HG02642 (cell line): ENCODE data around the gene NRP2.

Source experiments
- ATAC-seq: cut with Tn5 transposase; IDR thresholded peaks from one replicate; pipeline ENCODE4 v1.9.1; 2021; ENCODE audit warnings: mild to moderate bottlenecking; ENCODE audit not compliant: unreplicated experiment, poor library complexity

NRP2 gene

DNA sequence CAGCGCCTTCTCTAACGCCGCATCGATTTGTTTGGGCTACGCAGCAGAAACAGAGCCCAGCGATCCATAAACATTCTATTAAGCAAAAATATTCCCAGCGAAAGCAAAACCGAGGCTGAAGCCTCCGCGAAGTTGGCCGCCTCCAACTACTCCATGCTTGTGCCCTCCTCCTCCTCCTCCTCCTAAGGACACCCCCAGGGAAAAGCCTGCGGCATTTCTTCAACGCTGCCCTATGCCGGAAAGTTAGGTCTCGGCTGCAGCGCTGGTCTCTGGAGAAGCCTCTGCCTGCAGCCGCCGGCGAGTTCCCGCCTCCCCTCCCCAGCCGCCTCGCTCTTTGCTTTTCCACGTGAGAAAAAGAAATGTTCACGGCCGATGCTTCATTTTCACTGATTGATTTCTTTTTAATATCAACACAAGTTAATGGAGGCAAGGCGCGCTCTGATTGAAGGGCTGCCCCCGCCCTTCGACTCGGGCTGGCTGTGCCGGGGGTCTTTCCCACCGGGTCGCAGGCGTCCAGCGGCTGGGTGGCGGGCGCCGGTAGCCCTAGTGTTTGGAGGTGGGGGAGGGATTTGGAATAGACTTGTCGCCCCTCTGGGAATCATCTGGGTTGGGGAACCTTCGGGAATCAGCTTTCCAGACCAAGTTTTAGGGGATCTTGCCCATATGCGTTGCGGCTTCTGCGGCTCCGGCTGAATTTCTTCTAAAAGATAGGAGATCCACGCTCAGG is 3.9 kb downstream of the NRP2 start:
- ATAC-seq: no peak

DNA sequence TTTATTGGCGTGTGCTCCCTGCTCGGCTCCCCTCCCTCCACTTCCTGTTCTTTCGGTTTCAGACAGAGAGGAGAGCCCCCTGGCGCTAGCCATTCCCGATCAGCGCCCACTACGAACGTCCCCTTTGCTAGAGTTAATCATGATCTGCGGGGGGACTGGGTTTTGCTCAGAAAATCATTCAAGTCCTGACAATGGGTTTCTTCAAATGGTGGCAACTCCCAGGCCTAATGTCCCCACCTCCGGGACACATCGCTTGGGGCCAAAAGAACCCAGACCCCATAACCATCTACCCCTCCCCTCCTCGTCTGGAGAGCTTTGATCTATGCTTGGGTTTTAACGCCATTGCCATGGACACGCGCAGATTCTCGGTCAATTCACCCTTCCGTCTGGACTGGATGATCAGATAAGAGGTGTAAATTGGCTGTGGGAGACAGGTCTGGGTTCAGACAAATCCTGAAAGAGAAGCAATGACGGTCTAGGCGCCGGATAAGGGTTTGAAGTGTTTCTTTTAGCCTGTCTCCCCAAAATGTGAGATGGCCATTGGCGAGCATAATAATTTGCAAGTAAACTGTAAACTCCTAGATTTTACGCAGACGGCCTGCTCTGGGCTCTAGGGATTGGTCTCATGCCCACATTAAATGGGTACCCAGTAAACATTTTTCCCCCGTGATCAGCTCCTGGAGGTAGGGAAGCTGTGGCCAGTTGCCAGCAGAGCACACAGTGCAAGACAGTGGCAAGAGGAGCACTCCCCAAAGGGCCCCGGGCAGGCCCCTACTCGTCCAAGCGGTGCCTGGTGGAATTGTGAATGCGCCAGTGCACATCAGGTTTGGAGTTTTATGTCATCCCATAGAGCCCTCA is 4.7 kb downstream of the NRP2 start:
- ATAC-seq: no peak

DNA sequence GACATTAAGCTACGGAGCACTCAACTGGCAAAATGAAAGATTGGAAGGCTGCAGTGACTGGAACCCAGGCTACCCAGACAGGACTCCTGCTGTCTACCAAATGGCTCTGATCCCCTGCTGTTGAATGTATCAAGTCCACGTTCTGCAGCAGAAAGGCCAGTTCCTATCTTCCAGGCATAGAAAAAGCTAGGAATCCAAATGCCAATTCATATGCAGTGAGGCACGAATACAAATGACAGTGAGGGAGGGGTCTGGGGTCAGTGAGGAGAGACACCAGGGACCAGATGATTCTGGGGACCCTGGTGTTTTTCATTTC is 5.3 kb downstream of the NRP2 start:
- ATAC-seq: no peak

DNA sequence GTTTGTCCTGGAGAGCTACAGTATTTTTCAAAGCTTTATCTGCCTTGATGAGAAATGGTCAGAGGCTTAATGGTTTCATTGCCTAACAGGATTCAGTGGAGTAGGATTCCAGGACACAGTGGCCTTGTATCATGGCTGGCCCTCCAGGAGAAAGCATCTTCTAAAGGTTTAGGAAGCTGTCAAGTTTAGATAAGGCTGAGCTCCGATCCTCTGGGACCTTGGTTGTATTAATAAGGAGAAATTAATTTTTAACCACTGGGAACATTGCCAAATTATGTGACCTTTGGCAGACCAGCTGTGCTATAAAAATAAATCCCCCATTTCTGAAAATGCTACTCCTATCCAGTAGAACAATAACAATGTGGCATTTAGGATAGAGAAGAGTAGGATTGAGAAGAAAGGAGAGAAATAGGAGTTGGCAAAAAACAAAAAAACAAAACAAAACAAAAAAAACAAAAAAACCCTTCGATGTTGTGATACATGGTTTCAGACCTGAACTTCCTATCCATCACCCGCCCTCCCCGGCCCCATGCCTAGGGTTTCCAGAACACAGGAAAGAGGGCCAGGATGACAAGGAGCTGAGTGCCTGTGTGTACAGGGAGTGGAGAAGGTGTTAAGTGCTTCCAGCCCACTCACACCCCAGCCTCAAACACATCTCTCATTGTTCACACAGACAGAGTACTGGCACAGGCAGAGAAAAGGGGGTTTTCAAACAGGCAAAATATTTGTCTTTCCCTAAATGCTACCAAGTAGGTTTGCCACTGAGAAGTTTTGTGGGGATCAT is 6.3 kb downstream of the NRP2 start:
- no peak for ATAC-seq

DNA sequence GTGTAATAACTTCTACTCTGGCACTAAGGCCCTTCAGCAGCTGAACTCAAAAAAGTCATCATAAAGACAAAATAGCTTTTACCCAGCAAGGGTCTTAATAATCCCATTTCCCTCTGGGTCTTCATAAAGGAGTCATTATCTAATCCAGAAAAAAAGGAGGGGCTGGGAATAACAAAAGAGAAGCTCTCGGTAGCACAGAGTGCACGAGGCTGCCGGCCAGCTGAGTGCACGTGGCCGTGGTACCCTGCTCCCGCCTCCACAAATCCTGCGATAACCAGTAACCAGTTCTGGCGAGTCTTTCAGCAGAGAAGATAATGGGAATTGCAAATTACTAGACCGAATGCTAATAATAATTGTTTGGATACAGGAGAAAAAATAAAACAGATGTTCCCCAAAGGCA is 7.5 kb downstream of the NRP2 start:
- no peak for ATAC-seq

DNA sequence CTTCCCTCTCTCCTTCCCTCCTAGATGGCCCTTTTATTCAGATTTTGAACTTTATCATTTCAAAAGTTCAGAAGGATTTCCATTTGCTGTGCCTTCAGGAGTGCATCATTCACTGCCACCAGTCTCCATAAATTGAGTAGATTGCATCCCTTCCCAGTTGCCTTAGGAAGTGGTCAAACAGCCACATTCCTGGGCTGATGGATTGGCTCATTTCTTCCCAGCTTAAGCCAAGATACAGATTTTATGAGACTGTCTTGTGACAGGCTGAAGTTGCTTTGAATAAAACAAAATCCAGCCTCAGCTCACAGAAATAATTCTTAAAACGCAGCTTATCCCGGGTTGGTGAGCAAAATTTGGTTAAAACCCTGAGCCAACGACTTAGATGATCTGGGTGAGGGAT is 9.8 kb downstream of the NRP2 start:
- no peak for ATAC-seq

DNA sequence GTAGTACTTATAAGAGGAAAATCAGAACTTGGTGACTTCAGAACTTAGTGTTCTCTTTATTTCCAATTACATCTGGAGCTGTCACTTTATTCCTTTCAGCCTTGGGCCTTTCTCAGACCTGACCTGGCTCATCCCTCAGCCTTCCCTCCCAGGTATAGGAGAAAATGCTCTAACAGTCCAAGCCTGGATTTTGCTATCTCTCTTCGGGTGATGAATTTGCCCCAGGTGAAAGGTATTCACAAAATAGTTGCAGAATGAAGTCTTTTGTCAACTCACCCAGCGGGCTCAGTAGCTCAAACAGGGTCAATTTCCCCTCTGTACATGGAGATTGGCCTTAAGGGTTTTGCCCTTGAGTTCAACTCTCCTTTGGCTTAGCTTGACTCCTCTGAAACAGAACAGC is 12.0 kb downstream of the NRP2 start:
- no peak for ATAC-seq

DNA sequence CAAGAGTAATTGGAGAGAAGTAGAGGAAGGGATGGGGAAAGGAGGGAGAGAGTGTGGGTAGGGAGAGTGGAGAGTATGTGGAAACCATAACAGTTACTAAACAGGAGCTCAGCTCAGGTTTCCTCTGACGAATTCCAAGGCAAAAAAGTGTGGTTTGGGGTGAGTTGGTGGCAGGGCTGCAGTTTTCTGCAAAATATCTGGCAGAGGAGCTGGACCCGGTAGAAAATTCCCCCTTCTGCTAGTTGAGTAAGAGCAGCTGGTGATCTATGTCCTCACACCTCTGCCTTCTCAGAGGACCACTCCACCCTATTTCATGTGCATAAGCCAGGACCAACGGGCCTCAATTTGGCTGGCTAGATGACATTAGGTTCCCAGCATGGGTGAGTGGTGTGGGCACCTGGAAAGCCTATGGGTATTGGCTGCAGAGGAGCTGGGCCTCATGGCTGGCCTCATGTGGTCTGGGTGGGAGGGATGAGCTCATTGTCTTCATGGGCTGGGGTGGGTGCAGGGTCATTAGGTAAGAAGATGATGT is 13.2 kb downstream of the NRP2 start:
- ATAC-seq: no peak

DNA sequence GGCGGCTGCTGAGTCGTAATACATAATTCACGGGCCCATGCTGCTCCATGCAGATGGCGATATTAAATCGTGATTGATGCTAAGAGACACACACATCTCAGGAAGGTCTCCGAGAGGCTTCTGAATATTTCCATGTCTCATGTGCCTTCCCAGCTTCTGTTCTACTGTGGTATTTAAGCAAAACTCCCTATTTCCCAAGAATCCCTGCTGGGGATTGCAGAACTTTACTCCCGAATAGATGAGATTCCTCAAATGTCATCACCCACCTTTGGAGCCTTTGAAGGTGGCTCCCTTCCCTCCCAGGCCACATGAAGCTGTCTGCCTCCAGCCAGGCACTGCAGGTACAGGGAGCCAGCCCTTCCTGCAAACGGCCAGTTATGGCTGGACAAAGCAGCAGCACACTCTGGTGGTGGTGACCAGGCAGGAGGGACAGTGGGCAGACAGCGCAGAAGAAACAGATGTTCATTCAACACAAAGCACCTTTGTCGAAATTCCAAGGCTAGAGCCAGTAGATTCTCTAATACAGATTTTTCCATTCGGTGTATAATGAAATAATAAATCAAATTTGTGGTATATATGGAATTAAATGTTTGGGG is 14.1 kb downstream of the NRP2 start:
- ATAC-seq: no peak

DNA sequence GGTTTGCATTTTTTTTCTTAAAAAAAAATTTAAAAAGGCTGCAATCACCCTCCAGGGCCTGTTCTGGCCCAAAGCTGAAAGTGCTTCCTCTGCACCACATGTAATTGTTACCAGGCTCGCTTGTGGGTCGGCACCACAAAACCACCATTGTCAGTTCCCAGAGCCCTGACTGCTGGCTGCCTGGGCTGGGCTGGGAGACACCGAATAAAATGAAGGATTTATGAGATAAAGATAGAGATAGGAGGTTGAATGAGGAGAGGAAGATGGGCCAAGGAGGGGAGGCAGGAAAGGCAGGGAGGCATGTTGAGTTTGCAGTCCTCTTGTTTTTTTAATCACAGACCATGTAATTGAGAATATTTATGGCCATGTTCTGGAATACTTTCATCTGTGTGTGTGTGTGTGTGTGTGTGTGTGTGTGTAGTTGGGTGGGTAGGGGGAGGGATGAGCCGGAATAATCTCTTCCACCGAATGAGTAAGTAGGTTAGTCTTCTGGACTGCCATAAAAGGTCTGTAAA is 14.7 kb downstream of the NRP2 start:
- ATAC-seq: no peak

DNA sequence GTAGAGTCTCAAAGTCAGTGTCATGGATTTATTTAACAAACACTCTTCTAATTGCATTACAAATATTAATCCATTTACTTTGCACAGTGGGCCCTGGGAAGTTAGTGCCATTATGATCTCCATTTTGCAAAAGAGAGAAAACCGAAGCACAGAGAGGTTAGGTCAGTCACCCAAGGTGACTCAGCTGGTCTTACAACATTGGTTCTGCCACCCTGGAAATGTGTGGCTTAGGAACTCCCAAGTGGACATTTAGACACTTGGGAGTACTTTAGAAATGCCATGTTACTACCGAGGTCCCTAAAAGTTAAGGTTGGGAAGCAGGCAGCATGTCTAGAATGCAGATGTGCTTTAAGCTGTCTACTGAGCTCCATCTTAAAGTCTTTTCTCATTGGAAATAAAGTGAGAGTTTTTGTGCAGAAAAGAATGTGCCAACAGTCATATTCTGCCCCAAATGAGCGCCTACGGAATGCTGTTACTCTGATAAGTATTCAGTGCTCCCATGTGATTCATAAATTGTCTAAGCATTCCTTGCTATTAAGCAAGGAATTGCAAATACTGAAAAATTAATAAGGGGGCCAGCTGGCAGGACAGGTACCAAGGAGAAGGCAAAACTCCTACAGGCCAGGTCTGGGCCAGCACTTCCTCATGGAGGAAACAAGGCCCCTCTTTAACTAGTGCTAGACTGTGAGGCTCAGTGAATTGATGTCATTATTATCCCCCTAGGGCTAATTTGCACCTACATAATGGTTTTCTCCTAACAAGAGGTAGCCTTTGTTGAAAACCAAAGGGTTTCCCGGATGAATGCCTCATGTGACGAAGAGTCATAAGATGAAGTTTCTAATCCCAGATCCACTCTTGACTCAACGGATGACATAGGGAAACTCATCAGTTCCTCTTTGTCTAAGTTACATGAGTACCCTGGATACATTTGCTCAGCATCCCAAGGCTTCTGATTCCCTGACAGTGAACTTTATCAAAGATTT is 16.3 kb downstream of the NRP2 start:
- no peak for ATAC-seq

DNA sequence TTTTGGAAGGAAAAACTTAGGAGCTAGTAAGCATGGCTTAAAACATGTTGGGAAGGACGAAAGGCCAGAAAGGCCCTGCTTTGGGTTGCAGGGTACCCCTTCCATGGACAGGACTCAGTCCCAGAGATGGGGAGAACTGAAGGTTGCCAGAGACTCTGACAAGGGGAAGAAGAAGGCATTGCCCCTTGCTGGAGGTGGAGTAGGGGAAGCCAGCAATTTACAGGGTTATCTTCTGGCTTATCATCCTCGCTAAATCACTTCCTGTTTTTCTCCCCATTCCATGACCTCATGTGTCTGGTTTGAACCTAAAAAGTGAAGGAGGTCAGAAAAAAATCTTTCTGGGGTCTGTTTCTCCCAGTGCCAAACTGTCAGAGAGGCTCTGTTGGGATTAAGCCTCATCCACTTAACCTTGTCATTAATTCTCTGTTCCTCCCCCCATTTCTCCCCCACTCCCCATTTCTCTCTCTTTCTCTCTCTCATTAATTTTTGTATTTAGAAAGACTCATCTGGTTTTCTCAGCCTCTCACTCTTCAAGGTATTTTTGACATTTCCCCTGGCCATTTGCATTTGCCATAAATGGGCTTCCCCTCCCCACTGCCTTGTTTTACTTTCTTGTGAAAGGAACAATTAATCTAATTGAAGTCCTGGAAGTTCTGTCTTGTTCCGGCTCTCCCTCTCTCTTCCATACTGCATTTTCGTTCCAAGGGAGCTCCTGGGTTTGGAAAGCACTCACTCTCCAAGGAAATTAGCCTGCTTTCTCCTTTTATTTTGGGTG is 17.4 kb downstream of the NRP2 start:
- ATAC-seq: no peak

DNA sequence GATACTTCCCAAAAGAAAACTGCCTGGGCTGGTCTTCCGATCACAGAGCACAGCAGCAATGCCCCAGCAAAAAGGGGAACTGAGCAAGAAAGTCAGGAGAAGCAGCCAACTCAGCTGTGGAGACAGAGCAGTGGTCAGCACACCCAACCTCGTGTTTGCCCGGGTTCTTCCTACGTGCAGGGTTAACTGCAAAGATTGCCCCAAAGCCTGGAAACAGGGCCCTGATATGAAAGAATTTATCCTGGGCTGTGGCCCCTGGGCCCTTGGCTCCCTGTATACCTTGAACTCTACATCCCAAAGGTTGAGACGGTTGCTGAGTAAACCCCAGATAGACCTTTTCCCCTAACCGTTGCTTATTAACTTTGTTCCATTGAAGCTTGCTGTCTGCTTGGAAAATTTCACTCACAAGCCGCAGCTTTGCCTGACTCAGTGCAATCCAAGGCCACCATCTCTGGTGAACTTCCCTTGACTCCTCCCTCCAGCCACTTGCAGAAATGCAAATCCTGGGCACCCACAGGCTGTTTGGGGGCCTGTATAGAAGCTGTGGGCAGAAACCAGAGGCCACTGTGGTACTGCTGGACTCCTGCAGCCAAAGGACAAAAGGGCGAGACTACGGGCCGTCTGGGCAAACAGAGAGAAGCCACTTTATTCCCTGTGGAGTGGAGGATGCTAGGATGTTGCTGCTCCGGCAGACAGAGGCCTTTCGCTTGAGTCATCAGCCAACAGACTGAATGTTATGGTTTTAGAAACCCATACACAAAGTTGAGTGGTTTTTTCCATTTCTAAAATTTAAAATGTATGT is 18.2 kb downstream of the NRP2 start:
- peak; percentile 81 for ATAC-seq

DNA sequence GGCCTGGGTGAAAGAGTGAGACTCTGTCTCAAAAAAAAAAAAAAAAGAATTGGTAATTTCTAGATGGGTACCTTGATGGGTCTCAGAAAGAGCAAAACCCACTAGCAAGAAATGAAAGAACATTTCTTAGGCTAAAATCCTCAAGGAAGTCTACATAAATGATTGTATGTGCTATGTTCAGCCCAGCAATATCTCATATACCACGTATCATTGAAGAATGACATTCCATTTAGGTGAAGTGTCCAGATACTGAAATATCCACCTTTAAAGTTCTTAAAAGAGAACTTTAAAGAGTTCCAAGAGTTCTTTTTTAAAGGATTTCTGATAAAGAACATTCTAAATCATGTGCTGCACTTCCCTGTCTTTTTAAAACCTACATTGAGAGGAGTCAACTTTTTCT is 19.2 kb downstream of the NRP2 start:
- ATAC-seq: no peak

DNA sequence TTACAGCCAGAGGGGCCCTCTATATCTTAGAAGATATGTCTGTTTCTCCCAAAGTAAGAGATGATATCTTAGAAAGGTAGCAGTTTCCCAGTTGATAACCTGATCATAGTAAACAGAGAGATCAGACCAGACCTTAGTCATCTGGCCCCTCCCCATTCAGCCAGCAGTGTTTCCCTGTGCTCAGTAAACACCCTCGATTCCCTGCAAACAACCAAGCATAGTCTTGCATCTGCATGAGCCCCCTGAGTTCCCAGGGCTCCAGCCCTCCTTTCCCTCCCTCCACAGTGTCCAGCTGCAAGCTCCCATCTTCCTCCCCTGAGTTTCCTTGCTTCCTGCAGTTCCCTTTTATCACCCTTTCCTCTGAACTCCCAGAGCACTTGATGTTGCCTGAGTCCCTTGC is 20.3 kb downstream of the NRP2 start:
- ATAC-seq: no peak

DNA sequence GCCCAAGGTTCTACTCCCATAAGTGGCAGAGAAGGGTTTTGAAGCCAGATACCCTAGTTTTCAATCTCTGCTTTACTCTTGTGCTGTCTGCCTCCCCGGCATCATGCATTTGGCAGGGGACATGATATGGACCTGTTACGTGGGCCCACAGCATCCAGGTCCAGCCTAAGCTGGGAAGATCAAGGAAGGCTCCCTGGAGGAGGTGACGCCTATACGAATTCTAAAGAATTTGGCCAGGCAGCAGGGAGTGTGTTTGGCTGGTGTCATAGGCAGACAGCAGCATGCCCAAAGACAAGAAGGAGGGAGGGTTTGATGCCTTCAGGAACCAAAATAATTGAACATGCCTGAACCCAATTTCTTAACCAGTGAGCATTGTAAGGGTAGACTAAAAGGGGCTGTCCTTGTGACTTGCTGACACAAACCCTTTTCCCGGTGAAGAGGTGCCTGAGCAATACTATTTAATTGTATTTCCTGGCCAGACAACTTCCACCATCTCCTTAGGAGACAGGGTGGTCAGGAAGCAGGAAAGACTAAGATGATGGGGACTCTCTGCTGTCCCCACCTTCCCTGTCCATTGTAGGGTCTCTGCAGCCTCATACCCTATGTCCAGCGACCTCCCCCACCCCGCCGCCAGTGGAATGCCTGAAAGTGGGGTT is 21.3 kb downstream of the NRP2 start:
- no peak for ATAC-seq

DNA sequence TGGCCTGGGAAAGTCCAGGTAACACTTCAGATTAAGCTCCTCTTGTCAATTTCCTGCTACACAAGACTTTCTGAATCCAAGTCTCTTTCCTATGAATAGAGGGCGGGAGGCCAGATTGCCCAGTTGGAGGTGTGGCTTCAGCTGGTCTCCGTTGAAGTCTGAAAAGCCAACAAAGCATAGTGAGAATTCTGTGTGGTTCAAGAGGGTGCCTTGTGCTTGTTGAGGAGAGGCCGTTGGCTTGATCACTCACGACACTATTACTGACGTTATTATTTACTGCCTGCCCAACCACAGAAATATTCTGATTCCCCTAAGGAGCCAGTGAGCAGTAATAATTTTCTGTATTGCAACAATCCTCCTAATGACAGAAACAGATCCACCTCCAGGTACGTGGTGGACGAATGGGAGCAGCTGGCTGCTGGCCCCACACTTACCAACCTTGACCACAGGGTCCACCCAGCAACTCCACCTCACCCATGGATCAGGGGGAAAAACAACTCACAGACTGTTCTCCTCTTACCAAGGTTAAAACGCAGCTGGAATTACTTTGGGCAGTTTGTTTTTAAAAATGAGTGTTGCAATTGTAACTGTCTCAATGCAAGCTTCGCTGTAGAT is 21.9 kb downstream of the NRP2 start:
- no peak for ATAC-seq
